HEK293 (cell line): Measurements from ENCODE around the gene ZNF24.

Experiments
- EGR2 ChIP-seq: fragments of 450-650 bp; formaldehyde crosslinking; IDR thresholded peaks from 2 replicates; pipeline ENCODE4 v1.5.1; 2016; ENCODE audit warnings: low read depth, missing biosample characterization, missing genetic modification characterization
- SETDB1 ChIP-seq: IDR thresholded peaks from one replicate; pipeline ENCODE4 v1.6.1; 2017; ENCODE audit warnings: mild to moderate bottlenecking, low read length, moderate library complexity, mixed read lengths; ENCODE audit not compliant: insufficient read length
- ZBTB17 ChIP-seq: fragments of 450-650 bp; formaldehyde crosslinking; IDR thresholded peaks from 2 replicates; pipeline ENCODE4 v1.5.1; 2016; ENCODE audit warnings: missing biosample characterization, missing genetic modification characterization
- ZBTB48 ChIP-seq: fragments of 450-650 bp; formaldehyde crosslinking; IDR thresholded peaks from 2 replicates; pipeline ENCODE4 v1.5.1; 2016; ENCODE audit warnings: missing biosample characterization, missing genetic modification characterization
- ZFHX2 ChIP-seq: fragments of 450-650 bp; formaldehyde crosslinking; conservative IDR thresholded peaks from 2 replicates; pipeline ENCODE4 v1.5.1; 2016; ENCODE audit warnings: missing biosample characterization, missing genetic modification characterization
- ZNF114 ChIP-seq: fragments of 450-650 bp; formaldehyde crosslinking; IDR thresholded peaks from 2 replicates; pipeline ENCODE4 v1.5.0; 2017; ENCODE audit warnings: missing biosample characterization, missing genetic modification characterization
- ZNF16 ChIP-seq: fragments of 450-650 bp; formaldehyde crosslinking; IDR thresholded peaks from 2 replicates; pipeline ENCODE4 v1.5.1; 2016; ENCODE audit warnings: low read depth, missing biosample characterization, missing genetic modification characterization
- ZNF302 ChIP-seq: fragments of 450-650 bp; formaldehyde crosslinking; IDR thresholded peaks from 2 replicates; pipeline ENCODE4 v1.5.1; 2016; ENCODE audit warnings: missing biosample characterization, missing genetic modification characterization, low read depth
- ZNF391 ChIP-seq: fragments of 450-650 bp; formaldehyde crosslinking; IDR thresholded peaks from 2 replicates; pipeline ENCODE4 v1.5.1; 2016; ENCODE audit warnings: low read depth, missing biosample characterization, missing genetic modification characterization, borderline replicate concordance
- ZNF473 ChIP-seq: fragments of 450-650 bp; formaldehyde crosslinking; IDR thresholded peaks from 2 replicates; pipeline ENCODE4 v1.5.1; 2017; ENCODE audit warnings: missing biosample characterization, missing genetic modification characterization
- ZNF48 ChIP-seq: fragments of 450-650 bp; formaldehyde crosslinking; IDR thresholded peaks from 2 replicates; pipeline ENCODE4 v1.5.1; 2016; ENCODE audit warnings: missing biosample characterization, missing genetic modification characterization
- ZNF521 ChIP-seq: fragments of 450-650 bp; formaldehyde crosslinking; IDR thresholded peaks from 2 replicates; pipeline ENCODE4 v1.5.1; 2017; ENCODE audit warnings: missing biosample characterization, mild to moderate bottlenecking, missing genetic modification characterization
- ZNF624 ChIP-seq: fragments of 450-650 bp; formaldehyde crosslinking; IDR thresholded peaks from 2 replicates; pipeline ENCODE4 v1.5.1; 2017; ENCODE audit warnings: missing biosample characterization, missing genetic modification characterization
- ZNF660 ChIP-seq: fragments of 450-650 bp; IDR thresholded peaks from 2 replicates; pipeline ENCODE4 v1.5.1; 2018; ENCODE audit warnings: missing biosample characterization, mild to moderate bottlenecking, missing genetic modification characterization
- ZNF701 ChIP-seq: fragments of 450-650 bp; formaldehyde crosslinking; IDR thresholded peaks from 2 replicates; pipeline ENCODE4 v1.5.1; 2016; ENCODE audit warnings: missing biosample characterization, missing genetic modification characterization
- ZNF785 ChIP-seq: fragments of 450-650 bp; formaldehyde crosslinking; IDR thresholded peaks from 2 replicates; pipeline ENCODE4 v1.5.1; 2016; ENCODE audit warnings: missing biosample characterization, missing genetic modification characterization
- ZNF792 ChIP-seq: fragments of 450-650 bp; formaldehyde crosslinking; IDR thresholded peaks from 2 replicates; pipeline ENCODE4 v1.5.1; 2016; ENCODE audit warnings: missing biosample characterization, missing genetic modification characterization
- ZSCAN30 ChIP-seq: fragments of 450-650 bp; IDR thresholded peaks from 2 replicates; pipeline ENCODE4 v1.5.1; 2018; ENCODE audit warnings: missing biosample characterization, mild to moderate bottlenecking, missing genetic modification characterization, moderate library complexity
- TF ChIP-seq, protein P1 (sequence below): fragments of 450-650 bp; formaldehyde crosslinking; IDR thresholded peaks from 2 replicates; pipeline ENCODE4 v1.5.1; 2016; ENCODE audit warnings: missing biosample characterization, missing genetic modification characterization
- TF ChIP-seq, protein P2 (sequence below): fragments of 450-650 bp; IDR thresholded peaks from 2 replicates; pipeline ENCODE4 v1.5.1; 2018; ENCODE audit warnings: missing biosample characterization, missing genetic modification characterization
- TF ChIP-seq, protein P3 (sequence below): fragments of 450-650 bp; formaldehyde crosslinking; IDR thresholded peaks from 2 replicates; pipeline ENCODE4 v1.5.1; 2016; ENCODE audit warnings: missing biosample characterization, missing genetic modification characterization, low read depth
- TF ChIP-seq, protein P4 (sequence below): fragments of 450-650 bp; formaldehyde crosslinking; IDR thresholded peaks from 2 replicates; pipeline ENCODE4 v1.5.1; 2017; ENCODE audit warnings: missing biosample characterization, missing genetic modification characterization
- TF ChIP-seq, protein P5 (sequence below): fragments of 450-650 bp; formaldehyde crosslinking; IDR thresholded peaks from 2 replicates; pipeline ENCODE4 v1.5.1; 2016; ENCODE audit warnings: missing biosample characterization, missing genetic modification characterization
- TF ChIP-seq, protein P6 (sequence below): fragments of 450-650 bp; formaldehyde crosslinking; IDR thresholded peaks from 2 replicates; pipeline ENCODE4 v1.5.1; 2017; ENCODE audit warnings: missing biosample characterization, missing genetic modification characterization
- TF ChIP-seq, protein P7 (sequence below): fragments of 450-650 bp; formaldehyde crosslinking; IDR thresholded peaks from 2 replicates; pipeline ENCODE4 v1.5.1; 2016; ENCODE audit warnings: missing biosample characterization, missing genetic modification characterization

The ZNF24 gene

DNA sequence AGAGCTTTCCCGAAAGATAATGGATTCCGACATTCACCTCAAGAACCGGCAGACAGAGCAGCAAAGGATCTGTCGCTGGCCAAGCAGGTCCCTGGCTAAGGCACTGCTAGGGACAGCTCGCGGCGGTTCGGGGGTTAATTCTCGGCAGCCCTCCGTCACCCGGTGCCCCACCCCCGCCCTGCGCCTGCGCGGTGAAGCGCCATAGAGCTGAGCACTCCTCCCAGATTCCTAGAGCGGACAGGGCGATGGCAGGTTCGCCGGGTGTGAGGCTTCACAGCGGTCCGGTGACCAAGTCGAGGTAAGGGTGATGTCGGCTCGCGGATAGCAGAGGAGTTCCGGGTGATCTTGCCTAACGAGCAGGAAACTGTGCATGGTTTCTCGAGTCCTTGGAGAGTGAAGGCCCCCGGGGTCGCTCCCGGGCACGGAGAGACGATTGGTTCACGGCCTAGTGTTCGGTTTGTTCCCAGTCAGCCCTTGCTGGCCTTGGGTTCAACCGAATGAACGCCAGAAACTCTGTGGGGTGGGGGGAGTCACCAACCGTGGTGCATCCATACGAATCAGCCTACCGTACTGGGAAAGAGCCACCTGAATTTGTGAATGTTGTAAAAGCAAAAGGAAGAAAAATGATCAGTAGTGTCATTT is 54.0 kb downstream of the ZNF24 start, which contains the start of gene ZSCAN30 (continued):
- TF ChIP-seq, protein P1, sequence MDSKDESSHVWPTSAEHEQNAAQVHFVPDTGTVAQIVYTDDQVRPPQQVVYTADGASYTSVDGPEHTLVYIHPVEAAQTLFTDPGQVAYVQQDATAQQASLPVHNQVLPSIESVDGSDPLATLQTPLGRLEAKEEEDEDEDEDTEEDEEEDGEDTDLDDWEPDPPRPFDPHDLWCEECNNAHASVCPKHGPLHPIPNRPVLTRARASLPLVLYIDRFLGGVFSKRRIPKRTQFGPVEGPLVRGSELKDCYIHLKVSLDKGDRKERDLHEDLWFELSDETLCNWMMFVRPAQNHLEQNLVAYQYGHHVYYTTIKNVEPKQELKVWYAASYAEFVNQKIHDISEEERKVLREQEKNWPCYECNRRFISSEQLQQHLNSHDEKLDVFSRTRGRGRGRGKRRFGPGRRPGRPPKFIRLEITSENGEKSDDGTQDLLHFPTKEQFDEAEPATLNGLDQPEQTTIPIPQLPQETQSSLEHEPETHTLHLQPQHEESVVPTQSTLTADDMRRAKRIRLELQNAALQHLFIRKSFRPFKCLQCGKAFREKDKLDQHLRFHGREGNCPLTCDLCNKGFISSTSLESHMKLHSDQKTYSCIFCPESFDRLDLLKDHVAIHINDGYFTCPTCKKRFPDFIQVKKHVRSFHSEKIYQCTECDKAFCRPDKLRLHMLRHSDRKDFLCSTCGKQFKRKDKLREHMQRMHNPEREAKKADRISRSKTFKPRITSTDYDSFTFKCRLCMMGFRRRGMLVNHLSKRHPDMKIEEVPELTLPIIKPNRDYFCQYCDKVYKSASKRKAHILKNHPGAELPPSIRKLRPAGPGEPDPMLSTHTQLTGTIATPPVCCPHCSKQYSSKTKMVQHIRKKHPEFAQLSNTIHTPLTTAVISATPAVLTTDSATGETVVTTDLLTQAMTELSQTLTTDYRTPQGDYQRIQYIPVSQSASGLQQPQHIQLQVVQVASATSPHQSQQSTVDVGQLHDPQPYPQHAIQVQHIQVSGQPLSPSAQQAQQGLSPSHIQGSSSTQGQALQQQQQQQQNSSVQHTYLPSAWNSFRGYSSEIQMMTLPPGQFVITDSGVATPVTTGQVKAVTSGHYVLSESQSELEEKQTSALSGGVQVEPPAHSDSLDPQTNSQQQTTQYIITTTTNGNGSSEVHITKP (tag by site-specific recombination) = peak; percentile 84
- no peak for TF ChIP-seq ZNF114 (tag by site-specific recombination)
- TF ChIP-seq ZNF48 (tag by site-specific recombination) = no peak
- TF ChIP-seq ZBTB17 (tag by site-specific recombination) = peak; percentile 94
- no peak for TF ChIP-seq ZNF521 (tag by site-specific recombination)
- TF ChIP-seq ZNF785 = peak; percentile 89
- peak; percentile 69 for TF ChIP-seq ZFHX2
- TF ChIP-seq ZNF391 (tag by site-specific recombination) = peak; percentile 90; the same call in 1 of the 2 replicates
- TF ChIP-seq ZNF302 (tag by site-specific recombination) = no peak
- TF ChIP-seq ZSCAN30 (tag by site-specific recombination) = peak; percentile 92
- peak; percentile 82 for TF ChIP-seq ZNF660 (tag by site-specific recombination)
- TF ChIP-seq, protein P2, sequence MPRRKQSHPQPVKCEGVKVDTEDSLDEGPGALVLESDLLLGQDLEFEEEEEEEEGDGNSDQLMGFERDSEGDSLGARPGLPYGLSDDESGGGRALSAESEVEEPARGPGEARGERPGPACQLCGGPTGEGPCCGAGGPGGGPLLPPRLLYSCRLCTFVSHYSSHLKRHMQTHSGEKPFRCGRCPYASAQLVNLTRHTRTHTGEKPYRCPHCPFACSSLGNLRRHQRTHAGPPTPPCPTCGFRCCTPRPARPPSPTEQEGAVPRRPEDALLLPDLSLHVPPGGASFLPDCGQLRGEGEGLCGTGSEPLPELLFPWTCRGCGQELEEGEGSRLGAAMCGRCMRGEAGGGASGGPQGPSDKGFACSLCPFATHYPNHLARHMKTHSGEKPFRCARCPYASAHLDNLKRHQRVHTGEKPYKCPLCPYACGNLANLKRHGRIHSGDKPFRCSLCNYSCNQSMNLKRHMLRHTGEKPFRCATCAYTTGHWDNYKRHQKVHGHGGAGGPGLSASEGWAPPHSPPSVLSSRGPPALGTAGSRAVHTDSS = no peak
- TF ChIP-seq ZNF792 (tag by site-specific recombination) = no peak
- TF ChIP-seq, protein P3, sequence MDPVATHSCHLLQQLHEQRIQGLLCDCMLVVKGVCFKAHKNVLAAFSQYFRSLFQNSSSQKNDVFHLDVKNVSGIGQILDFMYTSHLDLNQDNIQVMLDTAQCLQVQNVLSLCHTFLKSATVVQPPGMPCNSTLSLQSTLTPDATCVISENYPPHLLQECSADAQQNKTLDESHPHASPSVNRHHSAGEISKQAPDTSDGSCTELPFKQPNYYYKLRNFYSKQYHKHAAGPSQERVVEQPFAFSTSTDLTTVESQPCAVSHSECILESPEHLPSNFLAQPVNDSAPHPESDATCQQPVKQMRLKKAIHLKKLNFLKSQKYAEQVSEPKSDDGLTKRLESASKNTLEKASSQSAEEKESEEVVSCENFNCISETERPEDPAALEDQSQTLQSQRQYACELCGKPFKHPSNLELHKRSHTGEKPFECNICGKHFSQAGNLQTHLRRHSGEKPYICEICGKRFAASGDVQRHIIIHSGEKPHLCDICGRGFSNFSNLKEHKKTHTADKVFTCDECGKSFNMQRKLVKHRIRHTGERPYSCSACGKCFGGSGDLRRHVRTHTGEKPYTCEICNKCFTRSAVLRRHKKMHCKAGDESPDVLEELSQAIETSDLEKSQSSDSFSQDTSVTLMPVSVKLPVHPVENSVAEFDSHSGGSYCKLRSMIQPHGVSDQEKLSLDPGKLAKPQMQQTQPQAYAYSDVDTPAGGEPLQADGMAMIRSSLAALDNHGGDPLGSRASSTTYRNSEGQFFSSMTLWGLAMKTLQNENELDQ (tag by site-specific recombination) = no peak
- no peak for TF ChIP-seq ZNF701 (tag by site-specific recombination)
- TF ChIP-seq, protein P4, sequence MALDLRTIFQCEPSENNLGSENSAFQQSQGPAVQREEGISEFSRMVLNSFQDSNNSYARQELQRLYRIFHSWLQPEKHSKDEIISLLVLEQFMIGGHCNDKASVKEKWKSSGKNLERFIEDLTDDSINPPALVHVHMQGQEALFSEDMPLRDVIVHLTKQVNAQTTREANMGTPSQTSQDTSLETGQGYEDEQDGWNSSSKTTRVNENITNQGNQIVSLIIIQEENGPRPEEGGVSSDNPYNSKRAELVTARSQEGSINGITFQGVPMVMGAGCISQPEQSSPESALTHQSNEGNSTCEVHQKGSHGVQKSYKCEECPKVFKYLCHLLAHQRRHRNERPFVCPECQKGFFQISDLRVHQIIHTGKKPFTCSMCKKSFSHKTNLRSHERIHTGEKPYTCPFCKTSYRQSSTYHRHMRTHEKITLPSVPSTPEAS (tag by site-specific recombination) = no peak
- TF ChIP-seq ZNF624 (tag by site-specific recombination) = no peak
- TF ChIP-seq, protein P5, sequence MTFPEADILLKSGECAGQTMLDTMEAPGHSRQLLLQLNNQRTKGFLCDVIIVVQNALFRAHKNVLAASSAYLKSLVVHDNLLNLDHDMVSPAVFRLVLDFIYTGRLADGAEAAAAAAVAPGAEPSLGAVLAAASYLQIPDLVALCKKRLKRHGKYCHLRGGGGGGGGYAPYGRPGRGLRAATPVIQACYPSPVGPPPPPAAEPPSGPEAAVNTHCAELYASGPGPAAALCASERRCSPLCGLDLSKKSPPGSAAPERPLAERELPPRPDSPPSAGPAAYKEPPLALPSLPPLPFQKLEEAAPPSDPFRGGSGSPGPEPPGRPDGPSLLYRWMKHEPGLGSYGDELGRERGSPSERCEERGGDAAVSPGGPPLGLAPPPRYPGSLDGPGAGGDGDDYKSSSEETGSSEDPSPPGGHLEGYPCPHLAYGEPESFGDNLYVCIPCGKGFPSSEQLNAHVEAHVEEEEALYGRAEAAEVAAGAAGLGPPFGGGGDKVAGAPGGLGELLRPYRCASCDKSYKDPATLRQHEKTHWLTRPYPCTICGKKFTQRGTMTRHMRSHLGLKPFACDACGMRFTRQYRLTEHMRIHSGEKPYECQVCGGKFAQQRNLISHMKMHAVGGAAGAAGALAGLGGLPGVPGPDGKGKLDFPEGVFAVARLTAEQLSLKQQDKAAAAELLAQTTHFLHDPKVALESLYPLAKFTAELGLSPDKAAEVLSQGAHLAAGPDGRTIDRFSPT (tag by site-specific recombination) = peak; percentile 54; the same call in 1 of the 2 replicates
- no peak for TF ChIP-seq SETDB1
- no peak for TF ChIP-seq ZNF16 (tag by site-specific recombination)
- peak; percentile 95 for TF ChIP-seq ZBTB48
- TF ChIP-seq ZNF473 = no peak
- TF ChIP-seq, protein P6, sequence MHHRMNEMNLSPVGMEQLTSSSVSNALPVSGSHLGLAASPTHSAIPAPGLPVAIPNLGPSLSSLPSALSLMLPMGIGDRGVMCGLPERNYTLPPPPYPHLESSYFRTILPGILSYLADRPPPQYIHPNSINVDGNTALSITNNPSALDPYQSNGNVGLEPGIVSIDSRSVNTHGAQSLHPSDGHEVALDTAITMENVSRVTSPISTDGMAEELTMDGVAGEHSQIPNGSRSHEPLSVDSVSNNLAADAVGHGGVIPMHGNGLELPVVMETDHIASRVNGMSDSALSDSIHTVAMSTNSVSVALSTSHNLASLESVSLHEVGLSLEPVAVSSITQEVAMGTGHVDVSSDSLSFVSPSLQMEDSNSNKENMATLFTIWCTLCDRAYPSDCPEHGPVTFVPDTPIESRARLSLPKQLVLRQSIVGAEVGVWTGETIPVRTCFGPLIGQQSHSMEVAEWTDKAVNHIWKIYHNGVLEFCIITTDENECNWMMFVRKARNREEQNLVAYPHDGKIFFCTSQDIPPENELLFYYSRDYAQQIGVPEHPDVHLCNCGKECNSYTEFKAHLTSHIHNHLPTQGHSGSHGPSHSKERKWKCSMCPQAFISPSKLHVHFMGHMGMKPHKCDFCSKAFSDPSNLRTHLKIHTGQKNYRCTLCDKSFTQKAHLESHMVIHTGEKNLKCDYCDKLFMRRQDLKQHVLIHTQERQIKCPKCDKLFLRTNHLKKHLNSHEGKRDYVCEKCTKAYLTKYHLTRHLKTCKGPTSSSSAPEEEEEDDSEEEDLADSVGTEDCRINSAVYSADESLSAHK = peak; percentile 52; the same call in 1 of the 2 replicates
- TF ChIP-seq EGR2 = 0 out of 2 replicates have a peak, but pooled peaks have one; percentile 32
- TF ChIP-seq, protein P7, sequence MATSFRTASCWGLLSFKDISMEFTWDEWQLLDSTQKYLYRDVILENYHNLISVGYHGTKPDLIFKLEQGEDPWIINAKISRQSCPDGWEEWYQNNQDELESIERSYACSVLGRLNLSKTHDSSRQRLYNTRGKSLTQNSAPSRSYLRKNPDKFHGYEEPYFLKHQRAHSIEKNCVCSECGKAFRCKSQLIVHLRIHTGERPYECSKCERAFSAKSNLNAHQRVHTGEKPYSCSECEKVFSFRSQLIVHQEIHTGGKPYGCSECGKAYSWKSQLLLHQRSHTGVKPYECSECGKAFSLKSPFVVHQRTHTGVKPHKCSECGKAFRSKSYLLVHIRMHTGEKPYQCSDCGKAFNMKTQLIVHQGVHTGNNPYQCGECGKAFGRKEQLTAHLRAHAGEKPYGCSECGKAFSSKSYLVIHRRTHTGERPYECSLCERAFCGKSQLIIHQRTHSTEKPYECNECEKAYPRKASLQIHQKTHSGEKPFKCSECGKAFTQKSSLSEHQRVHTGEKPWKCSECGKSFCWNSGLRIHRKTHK (tag by site-specific recombination) = no peak
